NCI-H524 (cell line): ENCODE results near the gene GLDC.
"Not testable (repeated sequence)": the region's sequence is repeated elsewhere in the genome, so short reads cannot be mapped to it uniquely, and the experiment has no call there.

Experiments used
- DNase-seq, 2 experiments: peaks; one replicate each; lab custom pipeline; 2025; lab: John Stamatoyannopoulos, UW

Gene GLDC

GRCh38 chr9:6645355-6646292 lies at the start of gene GLDC:
TSS of gene GLDC (minus strand) at chr9:6645729. CDS start at chr9:6645499, 230 bp downstream.
- peak; percentile 88 to 94 for DNase-seq

GRCh38 chr9:6692881-6693361 lies 47.4 kb upstream of the GLDC start:
- DNase-seq = no peak

- no peak for DNase-seq
These were observed 46.9 kb upstream of the GLDC start for GRCh38 chr9:6692433-6692832.

- not testable (repeated sequence) for DNase-seq
These were observed 45.1 kb upstream of the GLDC start for GRCh38 chr9:6690675-6691070.

GRCh38 chr9:6689893-6690674 lies 44.6 kb upstream of the GLDC start:
- DNase-seq = no peak

- no peak for DNase-seq
These were observed 41.7 kb upstream of the GLDC start for GRCh38 chr9:6687180-6687579.

GRCh38 chr9:6686396-6686795 lies 40.9 kb upstream of the GLDC start:
- DNase-seq = peak in 1 of 2 experiments; percentile 7

- DNase-seq = no peak
These were observed 36.5 kb upstream of the GLDC start for GRCh38 chr9:6681957-6682501.

GRCh38 chr9:6681147-6681956 lies 35.8 kb upstream of the GLDC start:
- peak; percentile 94 to 97 for DNase-seq

GRCh38 chr9:6680797-6681146 lies 35.2 kb upstream of the GLDC start:
- DNase-seq = peak; percentile 58 to 69

GRCh38 chr9:6677803-6678202 lies 32.3 kb upstream of the GLDC start:
- DNase-seq = no peak

GRCh38 chr9:6676254-6676921 lies 30.9 kb upstream of the GLDC start:
- no peak for DNase-seq

GRCh38 chr9:6675268-6675667 lies 29.7 kb upstream of the GLDC start:
- DNase-seq = no peak

GRCh38 chr9:6673326-6674025 lies 27.9 kb upstream of the GLDC start:
- no peak for DNase-seq

- no peak for DNase-seq
These were observed 26.6 kb upstream of the GLDC start for GRCh38 chr9:6672118-6672517.

- DNase-seq = no peak
These were observed 25.9 kb upstream of the GLDC start for GRCh38 chr9:6671416-6671815.

- no peak for DNase-seq
These were observed 24.4 kb upstream of the GLDC start for GRCh38 chr9:6669881-6670280.

- DNase-seq = peak; percentile 3 to 49
These were observed 22.2 kb upstream of the GLDC start for GRCh38 chr9:6667633-6668280.

GRCh38 chr9:6667080-6667479 lies 21.6 kb upstream of the GLDC start:
- no peak for DNase-seq

GRCh38 chr9:6665628-6666027 lies 20.1 kb upstream of the GLDC start:
- no peak for DNase-seq
